Raji (cell line): Measurements from ENCODE around the gene GPR141.

Experiments
- POLR2A ChIP-seq: IDR thresholded peaks from 2 replicates; pipeline ENCODE4 v1.6.1; 2011; ENCODE audit warnings: low read depth, low read length, control low read depth; ENCODE audit not compliant: insufficient read depth

The GPR141 gene

GRCh38 chr7:37741776-37742175 lies 58.2 kb downstream of the GPR141 start:
- TF ChIP-seq POLR2A, result no peak

GRCh38 chr7:37751096-37751495 lies 67.5 kb downstream of the GPR141 start:
- no peak for TF ChIP-seq POLR2A

GRCh38 chr7:37753398-37754050 lies 70.0 kb downstream of the GPR141 start:
- TF ChIP-seq POLR2A, result no peak

GRCh38 chr7:37756797-37757551 lies 73.4 kb downstream of the GPR141 start:
- TF ChIP-seq POLR2A, result no peak

GRCh38 chr7:37757563-37757962 lies 74.0 kb downstream of the GPR141 start:
- TF ChIP-seq POLR2A, result no peak

- no peak for TF ChIP-seq POLR2A
These were observed 75.0 kb downstream of the GPR141 start for GRCh38 chr7:37758501-37759045.

GRCh38 chr7:37759526-37759925 lies 76.0 kb downstream of the GPR141 start:
- TF ChIP-seq POLR2A, result no peak

- no peak for TF ChIP-seq POLR2A
These were observed 81.9 kb downstream of the GPR141 start for GRCh38 chr7:37765421-37765829.

- no peak for TF ChIP-seq POLR2A
These were observed 82.4 kb downstream of the GPR141 start for GRCh38 chr7:37765872-37766525.

- no peak for TF ChIP-seq POLR2A
These were observed 85.0 kb downstream of the GPR141 start for GRCh38 chr7:37768611-37769010.

- TF ChIP-seq POLR2A, result no peak
These were observed 85.7 kb downstream of the GPR141 start for GRCh38 chr7:37769291-37769690.

GRCh38 chr7:37769726-37770125 lies 86.2 kb downstream of the GPR141 start:
- no peak for TF ChIP-seq POLR2A

- TF ChIP-seq POLR2A, result no peak
These were observed 87.3 kb downstream of the GPR141 start for GRCh38 chr7:37770838-37771237.

- no peak for TF ChIP-seq POLR2A
These were observed 87.8 kb downstream of the GPR141 start for GRCh38 chr7:37771342-37771741.

- no peak for TF ChIP-seq POLR2A
These were observed 88.2 kb downstream of the GPR141 start for GRCh38 chr7:37771801-37772200.

GRCh38 chr7:37775921-37776320 lies 92.4 kb downstream of the GPR141 start:
- no peak for TF ChIP-seq POLR2A
